Pancreas (tissue), 10 donors: ENCODE data around the gene RBM20. TPM values are rescaled to one million over a fixed set of nuclear protein-coding genes. Genes with fewer than 3 reads are reported as not detected.

Experiments
- ATAC-seq, 4 donors: fragments of 200-7000 bp; cut with Tn5 transposase; one replicate each; pipeline versions ENCODE4 v1.8.0 to v1.9.1; 2020; ENCODE audit warnings: mild to moderate bottlenecking in 4 of 4, moderate library complexity in 4 of 4
- DNase-seq, 6 donors: peaks; one replicate each; pipeline ENCODE4 v3.0.0-alpha.2; 2020
- FAIRE-seq: peaks from 2 replicates; lab custom pipeline; 2012; peaks lifted over from hg19 to GRCh38; lab: Jason Lieb, UNC
- H3K27ac ChIP-seq, 4 donors: fragments of 200-600 bp; sonication (generic); 1 replicate in 3 of 4; 2 replicates in 1 of 4; pipeline versions ENCODE4 v1.5.0 to v1.8.0; 2020
- H3K27me3 ChIP-seq, 4 donors: fragments of 200-600 bp; one replicate each; pipeline ENCODE4 v1.8.0; 2021
- H3K36me3 ChIP-seq, 3 donors: fragments of 200-600 bp; sonication (generic) in 1 of 3; one replicate each; pipeline versions ENCODE4 v1.5.0 to v1.8.0; 2020 to 2021
- H3K4me1 ChIP-seq, 3 donors: fragments of 200-600 bp; one replicate each; pipeline ENCODE4 v1.8.0; 2021
- H3K4me3 ChIP-seq, 4 donors: fragments of 200-600 bp; sonication (generic) in 2 of 4; one replicate each; pipeline versions ENCODE4 v1.5.0 to v1.8.0; 2020 to 2021
- H3K9me3 ChIP-seq, 4 donors: fragments of 200-600 bp; one replicate each; pipeline ENCODE4 v1.8.0; 2021
- WGBS, 2 donors: extraction: QIAGEN DNeasy Blood & Tissue Kit; methylation state at CpG; one replicate each; pipeline ENCODE4 v1.1.7; 2013; 5-methylcytosine and 5-hydroxymethylcytosine counted together
- intact Hi-C, 3 donors: fragments of 100-400 bp; cut with DNase I; formaldehyde crosslinking; loops; one replicate each; pipeline versions ENCODE4 v1.11.1 to v1.14.2; 2022
- polyA plus RNA-seq, 2 donors: library from polyadenylated mRNA; stranded (reverse); fragments of 200-250 nt; gene quantifications; one replicate each; pipeline ENCODE4 v1.2.3, GENCODE V29; 2013
- total RNA-seq, 6 donors: library from RNA; stranded (reverse); fragmentation: NEBNext Ultra II Directional in 4 of 6; extraction: Animal tissue kit (Norgen Biotek cat#: 25700) in 4 of 6; gene quantifications; one replicate each; pipeline versions ENCODE4 v1.2.1 to v1.2.4, GENCODE V29; 2021 to 2023
- TF ChIP-seq, protein P1 (sequence below), 4 donors: fragments of 200-600 bp; sonication (generic) in 3 of 4; IDR thresholded peaks; one replicate each; pipeline versions ENCODE4 v1.5.0 to v1.8.0; 2021; ENCODE audit warnings: antibody characterized with exemption in 4 of 4
- donor health status: healthy with polysubstance abuse.
- donor health status: DM: no; HTN: no; CAD: no; lungs with moderate emphysema.
- donor health status: DM: no; HTN: no; CAD: no.
- donor health status: control.
- donor health status: control.
- donor health status: Bipolar disorder and iron deficiency.
- donor health status: DM: yes; HTN: yes; CAD: no.
- donor health status: DM: no; HTN: no; CAD: no.
- donor health status: DM: no; HTN: no; CAD: no.
- donor health status: DM: yes; HTN: yes; CAD: no.

The RBM20 gene
- total and polyA plus RNA-seq, 8 donors: 0.79 to 23.6 (median 3.7) TPM

DNA sequence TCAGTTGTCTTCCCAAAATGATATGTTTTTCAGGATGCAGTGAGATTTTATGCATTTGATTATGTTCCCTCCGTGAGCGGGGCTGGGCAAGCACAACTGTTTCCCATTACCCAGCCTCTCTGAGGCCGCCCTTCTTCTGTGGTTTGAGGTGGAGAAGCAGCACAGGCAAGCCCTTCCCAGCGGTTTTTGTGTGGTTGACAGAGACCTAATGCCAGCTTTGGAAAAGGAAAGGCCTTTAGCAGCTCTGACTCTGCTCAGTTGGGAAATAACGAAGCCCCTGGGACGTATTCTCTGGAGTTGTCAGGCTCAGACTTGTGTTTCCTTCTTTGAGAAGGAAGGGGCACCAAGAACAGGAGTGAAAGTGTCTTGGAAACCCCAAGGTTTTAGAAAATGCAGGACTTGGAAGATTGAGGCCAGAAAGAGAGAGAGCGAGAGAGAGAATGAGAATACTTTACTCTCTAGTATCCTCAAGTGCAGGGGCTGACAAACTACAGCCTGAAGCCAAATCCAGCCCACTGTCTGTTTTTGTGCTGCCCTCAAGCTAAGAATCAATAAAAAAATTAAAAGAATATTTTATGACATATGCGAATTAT lies 207.0 kb downstream of the RBM20 start:
- Histone ChIP-seq H3K4me1 (peaks cover 40 to 63% (median 60%) of the 10 kb centered on the region in 3 donors), H3K9me3 (no peaks in the 10 kb centered on the region), H3K4me3 (no peak overlapping the region), H3K27me3 (no peaks in the 10 kb centered on the region), H3K36me3 (no peaks in the 10 kb centered on the region), H3K27ac (peak overlapping the region in 3 of 4 donors; percentile 16 to 78 (median 25))
- intact Hi-C loops: no loop called here
- ATAC-seq (no peak), DNase-seq (peak in 1 of 6 donors; percentile 7), FAIRE-seq (no peak)
- WGBS, 2 donors: 86 to 89% methylated on average over 8 of the region's 8 CpGs
- TF ChIP-seq, protein P1, sequence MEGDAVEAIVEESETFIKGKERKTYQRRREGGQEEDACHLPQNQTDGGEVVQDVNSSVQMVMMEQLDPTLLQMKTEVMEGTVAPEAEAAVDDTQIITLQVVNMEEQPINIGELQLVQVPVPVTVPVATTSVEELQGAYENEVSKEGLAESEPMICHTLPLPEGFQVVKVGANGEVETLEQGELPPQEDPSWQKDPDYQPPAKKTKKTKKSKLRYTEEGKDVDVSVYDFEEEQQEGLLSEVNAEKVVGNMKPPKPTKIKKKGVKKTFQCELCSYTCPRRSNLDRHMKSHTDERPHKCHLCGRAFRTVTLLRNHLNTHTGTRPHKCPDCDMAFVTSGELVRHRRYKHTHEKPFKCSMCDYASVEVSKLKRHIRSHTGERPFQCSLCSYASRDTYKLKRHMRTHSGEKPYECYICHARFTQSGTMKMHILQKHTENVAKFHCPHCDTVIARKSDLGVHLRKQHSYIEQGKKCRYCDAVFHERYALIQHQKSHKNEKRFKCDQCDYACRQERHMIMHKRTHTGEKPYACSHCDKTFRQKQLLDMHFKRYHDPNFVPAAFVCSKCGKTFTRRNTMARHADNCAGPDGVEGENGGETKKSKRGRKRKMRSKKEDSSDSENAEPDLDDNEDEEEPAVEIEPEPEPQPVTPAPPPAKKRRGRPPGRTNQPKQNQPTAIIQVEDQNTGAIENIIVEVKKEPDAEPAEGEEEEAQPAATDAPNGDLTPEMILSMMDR (IDR thresholded peaks at IDR 0.05): no peak

GRCh38 chr10:110852255-110852896 lies 208.2 kb downstream of the RBM20 start:
- peak in 4 of 6 donors; percentile 80 to 88 (median 84) for DNase-seq
- Histone ChIP-seq H3K4me3 (no peak overlapping the region), H3K27me3 (no peaks in the 10 kb centered on the region), H3K27ac (peak overlapping the region; percentile 20 to 78 (median 50)), H3K9me3 (no peaks in the 10 kb centered on the region), H3K4me1 (peaks cover 29 to 55% (median 49%) of the 10 kb centered on the region in 3 donors), H3K36me3 (no peaks in the 10 kb centered on the region)
- WGBS, 2 donors: 33 to 37% methylated on average over 7 of the region's 7 CpGs
- TF ChIP-seq, protein P1 (IDR thresholded peaks at IDR 0.05): no peak
- ATAC-seq: peak; percentile 88 to 94 (median 93)
- FAIRE-seq: no peak
- intact Hi-C loops: no loop called here

DNA sequence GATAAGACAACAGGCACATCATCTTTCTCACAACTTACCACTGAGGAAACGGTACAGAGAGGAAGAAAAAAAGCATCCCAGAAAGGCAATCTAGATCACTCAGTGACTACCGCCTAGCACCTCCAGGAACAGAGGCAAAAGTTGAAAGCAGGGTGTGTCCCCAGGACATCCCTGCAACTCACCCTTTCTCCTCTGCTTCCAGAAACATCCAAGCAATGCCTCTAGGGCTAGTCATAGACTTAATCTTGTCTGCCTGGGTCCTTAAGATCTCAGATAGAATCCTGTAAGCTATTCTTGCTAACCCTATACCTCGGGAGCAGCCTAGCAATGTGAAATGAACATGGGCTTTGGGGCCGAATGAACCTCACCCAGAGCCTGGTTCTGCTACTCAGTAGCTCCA lies 208.8 kb downstream of the RBM20 start:
- no peak for ATAC-seq
- WGBS, 2 donors: 58 to 61% methylated on average over 4 of the region's 4 CpGs
- no peak overlapping the region for H3K4me3 ChIP-seq
- no peak for FAIRE-seq
- intact Hi-C loops: no loop called here
- H3K27ac ChIP-seq: peak overlapping the region in 3 of 4 donors; percentile 25 to 78 (median 63)
- H3K36me3 ChIP-seq: no peaks in the 10 kb centered on the region
- peak in 1 of 6 donors; percentile 6 for DNase-seq
- H3K4me1 ChIP-seq: peaks cover 32 to 55% (median 48%) of the 10 kb centered on the region in 3 donors
- no peaks in the 10 kb centered on the region for H3K27me3 ChIP-seq
- no peaks in the 10 kb centered on the region for H3K9me3 ChIP-seq
- TF ChIP-seq, protein P1 (IDR thresholded peaks at IDR 0.05): no peak

- no peaks in the 10 kb centered on the region for H3K36me3 ChIP-seq
- TF ChIP-seq, protein P1 (IDR thresholded peaks at IDR 0.05): no peak
- intact Hi-C loops: no loop called here
- no peak overlapping the region for H3K4me3 ChIP-seq
- peaks cover 38 to 64% (median 53%) of the 10 kb centered on the region in 3 donors for H3K4me1 ChIP-seq
- peak overlapping the region in 2 of 4 donors; percentile 10 to 78 for H3K27ac ChIP-seq
- no peaks in the 10 kb centered on the region for H3K9me3 ChIP-seq
- DNase-seq (no peak), ATAC-seq (no peak), FAIRE-seq (no peak)
- no peaks in the 10 kb centered on the region for H3K27me3 ChIP-seq
Measured at GRCh38 chr10:110853921-110854605, 209.9 kb downstream of the RBM20 start.
